GM21619 (cell line): ENCODE measurements around the gene RER1.

Experiments used
- ATAC-seq: cut with Tn5 transposase; IDR thresholded peaks from one replicate; pipeline ENCODE4 v1.9.1; 2021; ENCODE audit not compliant: unreplicated experiment

Gene RER1

DNA sequence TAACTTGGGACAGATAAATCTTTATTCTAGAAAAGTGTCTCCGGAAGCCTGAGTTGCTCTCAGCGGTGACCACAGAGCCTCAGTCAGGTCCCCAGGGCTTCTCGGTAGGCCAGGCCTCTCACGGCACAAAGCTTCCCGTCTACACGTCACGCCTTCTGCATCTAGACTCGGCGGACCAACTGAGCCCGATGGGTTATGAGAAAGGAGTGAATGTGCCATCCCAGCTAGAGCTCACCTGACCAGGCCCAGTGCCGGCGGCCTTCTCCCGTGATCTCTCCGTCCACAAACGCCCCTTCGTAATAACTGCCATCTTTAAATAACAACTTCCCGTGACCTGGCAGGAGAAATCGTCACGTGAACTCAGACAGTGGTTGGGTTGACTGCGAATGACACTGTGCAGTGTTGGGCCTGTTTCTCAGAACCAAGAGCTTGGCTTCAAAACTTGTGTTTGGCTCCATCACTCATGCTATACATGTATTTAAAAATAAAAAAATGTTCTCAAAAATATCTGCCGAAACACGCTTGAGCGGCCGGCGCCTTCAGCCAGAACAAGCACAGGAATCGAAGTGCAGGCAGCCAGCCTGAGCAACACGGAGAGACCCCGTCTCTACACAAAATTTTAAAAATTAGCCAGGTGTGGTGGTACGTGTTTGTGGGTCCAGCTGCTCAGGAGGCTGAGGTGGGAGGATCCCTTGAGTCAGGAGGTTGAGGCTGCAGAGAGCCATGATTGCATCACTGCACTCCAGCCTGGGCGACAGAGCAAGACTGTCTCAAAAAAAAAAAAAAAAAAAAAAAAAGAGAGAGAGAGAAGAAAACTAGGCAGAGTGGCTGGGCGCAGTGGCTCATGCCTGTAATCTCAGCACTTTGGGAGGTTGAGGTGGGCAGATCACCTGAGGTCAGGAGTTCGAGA, 3.4 kb upstream of the RER1 start:
- no peak for ATAC-seq

- ATAC-seq = no peak
Measured at GRCh38 chr1:2389644-2390043, 2.0 kb upstream of the RER1 start.

GRCh38 chr1:2391931-2392509, 379 bp downstream of the RER1 start:
- peak; percentile 14 for ATAC-seq

DNA sequence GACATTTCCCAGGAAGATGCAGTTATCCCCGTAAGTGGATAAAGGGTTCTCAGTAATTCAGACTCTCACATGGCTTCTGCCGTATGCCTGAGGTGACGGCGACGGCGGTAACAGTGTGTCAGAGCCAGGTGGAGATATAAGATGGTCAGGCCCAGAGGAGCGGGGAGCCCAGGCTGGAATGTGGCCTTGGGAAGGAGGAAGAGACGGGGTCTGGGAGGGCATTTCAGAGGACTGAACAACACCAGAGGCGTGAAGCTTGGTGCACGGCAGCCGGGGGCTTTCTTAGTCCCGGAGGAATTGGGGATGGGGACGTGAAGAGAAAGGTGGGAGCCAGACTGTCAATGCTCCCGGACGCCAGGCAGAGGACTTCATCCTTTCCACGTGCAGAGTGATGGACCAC, 1.0 kb downstream of the RER1 start:
- ATAC-seq = no peak

- ATAC-seq = no peak
Measured at GRCh38 chr1:2393471-2393877, 1.8 kb downstream of the RER1 start.

GRCh38 chr1:2394220-2394619, 2.6 kb downstream of the RER1 start:
- ATAC-seq = no peak

GRCh38 chr1:2394761-2395160, 3.1 kb downstream of the RER1 start:
- no peak for ATAC-seq

GRCh38 chr1:2395245-2395644, 3.6 kb downstream of the RER1 start:
- no peak for ATAC-seq

DNA sequence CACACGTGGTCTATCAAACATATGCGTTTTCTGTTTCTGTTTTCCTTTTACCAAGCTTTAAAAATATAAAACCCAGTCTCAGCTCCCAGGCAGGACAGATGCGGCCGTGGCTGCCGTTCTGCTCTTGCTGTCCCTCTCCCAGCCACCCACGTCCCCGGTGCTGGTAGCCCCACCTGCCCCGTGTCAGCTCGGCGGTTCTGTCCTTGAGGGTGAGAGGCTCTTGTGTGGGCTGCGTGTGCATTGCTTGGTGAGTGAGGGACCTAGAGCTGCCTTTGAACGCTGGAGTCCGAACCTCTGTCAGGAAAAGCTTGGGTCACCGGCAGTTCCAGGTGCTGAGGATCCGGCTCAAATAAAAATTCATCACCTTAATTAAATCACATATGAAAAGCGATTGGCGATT, 4.4 kb downstream of the RER1 start:
- no peak for ATAC-seq

- ATAC-seq = no peak
Measured at GRCh38 chr1:2396476-2396875, 4.8 kb downstream of the RER1 start.

DNA sequence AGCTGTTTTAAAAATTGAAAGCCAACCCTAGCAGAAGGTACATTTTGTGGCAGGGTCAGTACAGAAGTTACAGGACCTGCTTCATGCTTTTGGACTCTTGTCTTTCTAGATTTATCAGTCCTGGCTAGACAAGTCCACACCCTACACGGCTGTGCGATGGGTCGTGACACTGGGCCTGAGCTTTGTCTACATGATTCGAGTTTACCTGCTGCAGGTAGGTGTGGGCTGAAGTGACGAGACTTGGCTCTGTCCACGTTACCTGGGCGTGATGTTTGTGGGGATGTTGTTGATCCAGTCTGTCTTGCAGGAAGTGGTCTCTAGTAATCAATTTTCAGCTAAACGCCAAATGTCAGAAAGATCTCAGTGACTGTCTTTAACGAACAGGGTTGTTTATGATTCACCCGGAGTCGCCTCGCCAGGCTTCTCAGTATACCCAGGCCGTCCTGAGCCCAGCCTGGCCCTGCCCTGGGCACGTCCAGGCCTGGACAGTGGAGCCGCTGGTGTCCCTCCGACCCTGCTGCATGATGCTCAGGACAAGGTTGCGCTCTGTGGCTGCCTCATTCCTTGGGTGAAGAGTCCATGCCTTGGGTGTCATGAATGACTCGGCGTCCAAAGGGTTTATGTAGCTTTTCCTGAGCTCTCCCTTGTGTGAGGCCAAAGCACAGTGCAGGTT, 5.5 kb downstream of the RER1 start:
- ATAC-seq = no peak

- ATAC-seq = no peak
Measured at GRCh38 chr1:2398871-2399270, 7.2 kb downstream of the RER1 start.

- ATAC-seq = no peak
Measured at GRCh38 chr1:2399890-2400575, 8.4 kb downstream of the RER1 start.

GRCh38 chr1:2400576-2400909, 8.9 kb downstream of the RER1 start:
- ATAC-seq = no peak

- ATAC-seq = no peak
Measured at GRCh38 chr1:2400950-2401649, 9.5 kb downstream of the RER1 start.

DNA sequence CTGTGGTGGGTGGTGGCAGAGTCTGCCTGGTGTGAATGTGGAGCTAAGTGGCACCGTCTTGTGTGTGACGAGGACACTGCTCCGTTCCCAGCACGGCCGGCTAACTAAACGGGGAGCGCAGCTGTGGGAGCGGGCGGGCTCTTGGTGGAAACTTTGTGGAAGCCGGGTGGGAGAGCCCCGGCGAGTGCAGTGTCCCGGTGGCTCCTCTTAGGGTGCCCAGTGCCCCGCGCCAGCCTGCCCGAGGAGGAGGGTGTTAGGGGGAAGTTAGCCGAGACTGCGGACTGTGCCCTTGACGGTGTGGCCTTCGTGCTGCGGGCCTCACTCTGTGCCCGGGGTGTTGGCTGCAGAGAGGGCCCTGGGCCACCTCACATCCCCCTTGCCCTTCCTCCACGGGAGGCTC, 10.8 kb downstream of the RER1 start:
- ATAC-seq = no peak

DNA sequence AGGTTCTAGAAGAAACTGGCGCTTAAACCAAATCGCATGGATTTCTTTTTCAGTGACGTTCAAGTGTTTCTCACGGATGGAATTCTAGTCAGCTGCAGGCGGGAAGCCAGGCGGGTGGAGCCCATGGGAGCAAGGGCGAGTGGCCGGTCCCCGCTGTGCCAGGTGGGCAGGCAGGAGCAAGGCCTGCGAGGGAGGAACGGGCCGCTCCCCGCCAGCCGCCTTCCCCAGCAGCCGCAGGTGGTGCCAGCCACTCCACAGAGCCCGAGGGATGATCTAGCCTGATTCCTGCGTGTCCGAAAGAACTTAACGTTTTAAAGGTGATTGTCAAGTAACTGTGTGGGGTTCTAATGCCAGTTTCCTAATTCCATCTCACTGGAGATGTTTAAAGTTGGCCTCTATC, 11.6 kb downstream of the RER1 start:
- ATAC-seq = no peak

GRCh38 chr1:2404142-2404889, 12.7 kb downstream of the RER1 start:
- no peak for ATAC-seq

DNA sequence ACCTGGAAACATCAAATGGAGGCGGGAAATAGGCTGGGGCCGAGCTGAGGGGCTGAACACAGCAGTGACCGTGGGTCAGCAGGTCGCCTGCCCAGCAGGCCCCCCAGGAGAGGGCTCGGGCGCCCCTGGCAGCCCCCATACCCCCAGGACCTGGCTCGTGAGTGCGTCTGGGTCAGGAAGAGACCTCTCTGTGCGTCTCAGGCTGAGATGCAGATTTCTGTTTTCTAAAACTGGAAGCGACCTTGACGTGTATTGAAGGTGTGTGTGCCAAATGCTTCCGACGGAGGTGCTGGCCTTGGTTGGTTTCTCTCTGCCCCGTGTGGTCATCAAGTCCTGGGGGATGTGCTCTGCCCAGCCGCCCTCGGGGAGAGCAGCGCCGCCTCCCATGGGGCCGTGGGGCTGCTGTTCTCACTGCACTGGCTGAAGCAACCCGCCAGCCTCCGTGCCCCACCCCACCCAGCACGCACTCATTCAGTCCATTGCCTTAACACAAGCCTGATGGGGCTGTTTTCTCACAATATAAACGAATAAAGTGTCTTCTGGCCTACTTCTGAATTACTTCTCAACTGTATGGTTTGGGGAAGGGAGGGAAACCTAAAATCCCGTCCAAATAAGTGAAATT, 13.4 kb downstream of the RER1 start:
- no peak for ATAC-seq
